ENCODE data around the gene RNF217.
A peak's percentile ranks its signal among the peaks of the same experiment; 100 is the strongest.

Gene RNF217

GRCh38 chr6:125009578-125009977 lies 47.3 kb downstream of the RNF217 start:
- Histone ChIP-seq H3K9ac (no peak overlapping the region), H3K9me3 (no peaks in the 10 kb centered on the region; the same call in 1 of the 2 replicates), H3K36me3 (no peaks in the 10 kb centered on the region), H3K4me1 (no peaks in the 10 kb centered on the region), H4K20me1 (no peaks in the 10 kb centered on the region), H3K4me3 (no peak overlapping the region), H3K27ac (no peak overlapping the region), H3K27me3 (no peaks in the 10 kb centered on the region), H3K4me2 (no peak overlapping the region)
- TF ChIP-seq Cebpa-rat (IDR thresholded peaks at IDR 0.05) = no peak

DNA sequence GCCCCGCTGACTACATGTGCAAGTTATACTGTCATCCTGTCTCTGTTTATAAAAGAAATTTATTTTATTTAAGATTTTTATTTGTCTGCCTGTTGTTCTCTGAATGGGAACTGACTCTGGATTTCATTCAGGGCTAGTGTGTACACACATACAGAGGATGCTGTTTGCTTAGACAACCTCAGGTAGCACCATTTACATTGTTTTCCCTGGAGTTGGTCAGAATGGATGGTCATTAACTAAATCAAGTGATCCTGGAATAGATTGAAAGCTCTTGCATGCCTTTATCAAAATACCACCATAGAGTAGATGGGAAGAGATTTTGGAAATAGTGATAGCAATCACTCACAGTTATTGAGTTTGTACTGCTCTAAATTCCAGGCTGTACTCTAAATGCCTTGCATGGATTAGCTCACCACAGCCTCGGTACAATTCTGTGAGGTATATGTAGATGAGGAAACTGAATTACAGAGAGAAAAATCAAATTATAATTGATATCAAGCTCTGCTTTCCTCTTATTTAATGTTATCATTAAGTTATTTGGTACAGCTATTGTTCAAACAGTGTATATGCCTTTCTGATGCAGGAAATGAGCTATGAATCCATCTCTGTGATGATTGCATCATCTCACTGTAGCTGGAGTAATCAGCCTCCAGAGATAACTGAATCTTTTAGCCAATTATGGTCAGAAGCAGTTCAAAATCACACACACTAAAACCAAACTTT lies 51.9 kb downstream of the RNF217 start:
- H3K36me3 ChIP-seq = no peaks in the 10 kb centered on the region
- peak; percentile 55; the same call in 1 of the 2 replicates for TF ChIP-seq Cebpa-rat (IDR thresholded peaks at IDR 0.05)
- no peaks in the 10 kb centered on the region for H3K4me1 ChIP-seq
- no peak overlapping the region for H3K4me3 ChIP-seq
- H3K27ac ChIP-seq = no peak overlapping the region
- no peak overlapping the region for H3K9ac ChIP-seq
- H3K9me3 ChIP-seq = no peaks in the 10 kb centered on the region
- no peak overlapping the region for H3K4me2 ChIP-seq
- H3K27me3 ChIP-seq = no peaks in the 10 kb centered on the region
- no peaks in the 10 kb centered on the region for H4K20me1 ChIP-seq

DNA sequence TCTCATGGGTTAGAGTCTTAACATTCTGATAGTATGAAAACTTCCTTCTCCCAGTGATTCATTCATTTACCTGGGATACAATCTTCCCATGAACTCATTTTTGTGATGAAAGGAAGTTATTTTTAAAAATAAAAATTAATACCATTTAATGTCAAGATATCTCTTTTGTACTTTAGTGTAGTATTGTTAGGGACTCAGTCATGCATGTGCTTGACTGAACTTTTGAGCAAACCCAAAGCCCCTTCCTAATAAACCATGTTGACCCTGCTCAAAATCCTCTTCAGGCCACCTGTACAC lies 52.4 kb downstream of the RNF217 start:
- no peak overlapping the region for H3K4me3 ChIP-seq
- TF ChIP-seq Cebpa-rat (IDR thresholded peaks at IDR 0.05) = no peak
- no peaks in the 10 kb centered on the region for H4K20me1 ChIP-seq
- no peak overlapping the region for H3K27ac ChIP-seq
- H3K36me3 ChIP-seq = no peaks in the 10 kb centered on the region
- H3K4me1 ChIP-seq = no peaks in the 10 kb centered on the region
- no peaks in the 10 kb centered on the region for H3K9me3 ChIP-seq
- H3K4me2 ChIP-seq = no peak overlapping the region
- H3K27me3 ChIP-seq = no peaks in the 10 kb centered on the region
- H3K9ac ChIP-seq = no peak overlapping the region

DNA sequence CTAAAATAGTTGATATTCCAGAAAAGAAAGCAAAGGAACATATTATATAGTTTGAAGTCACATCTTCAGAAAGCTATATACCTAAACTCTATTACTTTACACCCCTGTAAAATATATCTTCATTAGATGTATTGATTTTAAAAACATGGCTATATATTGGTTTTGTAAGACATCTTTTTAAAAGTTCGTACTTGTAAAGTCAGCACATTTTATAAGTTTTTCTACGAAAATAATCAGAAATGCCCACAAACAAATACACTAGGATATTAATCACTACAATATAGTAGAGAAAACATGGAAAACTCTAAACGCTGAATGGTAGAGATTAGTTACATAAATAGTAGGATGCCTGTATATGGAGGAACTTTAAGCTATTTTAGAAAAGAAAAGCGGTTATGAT lies 52.9 kb downstream of the RNF217 start:
- H3K9me3 ChIP-seq = no peaks in the 10 kb centered on the region
- TF ChIP-seq Cebpa-rat (IDR thresholded peaks at IDR 0.05) = no peak
- H3K27ac ChIP-seq = no peak overlapping the region
- no peaks in the 10 kb centered on the region for H3K36me3 ChIP-seq
- H3K4me2 ChIP-seq = no peak overlapping the region
- no peaks in the 10 kb centered on the region for H3K27me3 ChIP-seq
- no peaks in the 10 kb centered on the region for H3K4me1 ChIP-seq
- no peak overlapping the region for H3K9ac ChIP-seq
- H3K4me3 ChIP-seq = no peak overlapping the region
- H4K20me1 ChIP-seq = no peaks in the 10 kb centered on the region

- H3K9me3 ChIP-seq = no peaks in the 10 kb centered on the region
- no peaks in the 10 kb centered on the region for H3K27me3 ChIP-seq
- H3K4me2 ChIP-seq = no peak overlapping the region
- no peak overlapping the region for H3K9ac ChIP-seq
- no peak for TF ChIP-seq Cebpa-rat (IDR thresholded peaks at IDR 0.05)
- no peak overlapping the region for H3K27ac ChIP-seq
- H3K36me3 ChIP-seq = no peaks in the 10 kb centered on the region
- no peak overlapping the region for H3K4me3 ChIP-seq
- H4K20me1 ChIP-seq = no peaks in the 10 kb centered on the region
- H3K4me1 ChIP-seq = no peaks in the 10 kb centered on the region
Measured at GRCh38 chr6:125018136-125018535, 55.9 kb downstream of the RNF217 start.

DNA sequence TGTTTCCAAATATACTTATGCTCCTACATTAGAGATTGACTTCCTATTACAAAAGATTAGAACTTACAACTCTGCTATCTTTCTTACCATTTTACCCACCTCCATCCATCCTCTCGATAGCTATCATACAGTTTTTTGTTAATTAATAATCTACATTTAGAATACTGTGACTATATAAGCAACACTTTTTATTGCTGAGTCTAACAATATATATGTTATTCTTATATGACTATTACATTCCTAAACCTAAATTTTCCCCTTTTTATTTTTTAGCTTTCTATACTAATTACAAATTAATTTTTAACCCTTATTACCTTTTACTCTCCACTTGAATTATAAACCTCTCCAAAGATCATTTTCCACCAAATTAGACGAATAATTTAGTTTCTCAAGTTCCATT lies 57.0 kb downstream of the RNF217 start:
- Histone ChIP-seq H3K9me3 (no peaks in the 10 kb centered on the region), H3K4me2 (no peak overlapping the region), H4K20me1 (no peaks in the 10 kb centered on the region), H3K27ac (no peak overlapping the region), H3K36me3 (no peaks in the 10 kb centered on the region), H3K9ac (no peak overlapping the region), H3K27me3 (no peaks in the 10 kb centered on the region), H3K4me3 (no peak overlapping the region), H3K4me1 (no peaks in the 10 kb centered on the region)
- TF ChIP-seq Cebpa-rat (IDR thresholded peaks at IDR 0.05) = no peak

GRCh38 chr6:125019918-125020317 lies 57.7 kb downstream of the RNF217 start:
- no peaks in the 10 kb centered on the region for H3K9me3 ChIP-seq

DNA sequence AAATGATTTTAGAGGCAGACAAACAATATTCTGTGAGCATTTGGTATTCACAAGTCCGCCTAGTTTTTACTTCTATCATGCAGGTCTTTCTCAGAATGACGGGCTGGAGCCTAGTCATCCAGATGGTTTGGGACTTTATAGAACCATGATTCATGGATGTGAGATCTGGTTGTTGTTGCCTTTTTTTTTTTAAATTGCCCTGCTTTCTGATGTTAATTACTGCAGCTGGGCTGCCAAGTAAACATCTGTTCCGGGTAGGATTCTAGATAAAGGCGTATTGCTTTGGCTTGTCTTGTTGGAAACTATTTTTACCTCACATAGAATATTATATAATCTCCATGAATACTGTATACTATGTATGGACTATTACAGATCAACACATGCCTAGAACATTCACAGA lies 58.1 kb downstream of the RNF217 start:
- Histone ChIP-seq H3K27ac (no peak overlapping the region), H3K9me3 (no peaks in the 10 kb centered on the region), H3K27me3 (no peaks in the 10 kb centered on the region), H3K36me3 (no peaks in the 10 kb centered on the region), H3K9ac (no peak overlapping the region), H4K20me1 (no peaks in the 10 kb centered on the region), H3K4me1 (no peaks in the 10 kb centered on the region), H3K4me3 (no peak overlapping the region), H3K4me2 (no peak overlapping the region)
- no peak for TF ChIP-seq Cebpa-rat (IDR thresholded peaks at IDR 0.05)

More at GRCh38 chr6:125019918-125020317, 57.7 kb downstream of the RNF217 start:
- Histone ChIP-seq H4K20me1 (no peaks in the 10 kb centered on the region), H3K36me3 (no peaks in the 10 kb centered on the region), H3K27me3 (no peaks in the 10 kb centered on the region), H3K9ac (no peak overlapping the region), H3K4me1 (no peaks in the 10 kb centered on the region), H3K4me2 (no peak overlapping the region), H3K4me3 (no peak overlapping the region), H3K27ac (no peak overlapping the region)
- no peak for TF ChIP-seq Cebpa-rat (IDR thresholded peaks at IDR 0.05)

- Histone ChIP-seq H3K36me3 (no peaks in the 10 kb centered on the region), H3K4me2 (no peak overlapping the region)
- no peak for TF ChIP-seq Cebpa-rat (IDR thresholded peaks at IDR 0.05)
Measured at GRCh38 chr6:125022391-125022989, 60.3 kb downstream of the RNF217 start.

DNA sequence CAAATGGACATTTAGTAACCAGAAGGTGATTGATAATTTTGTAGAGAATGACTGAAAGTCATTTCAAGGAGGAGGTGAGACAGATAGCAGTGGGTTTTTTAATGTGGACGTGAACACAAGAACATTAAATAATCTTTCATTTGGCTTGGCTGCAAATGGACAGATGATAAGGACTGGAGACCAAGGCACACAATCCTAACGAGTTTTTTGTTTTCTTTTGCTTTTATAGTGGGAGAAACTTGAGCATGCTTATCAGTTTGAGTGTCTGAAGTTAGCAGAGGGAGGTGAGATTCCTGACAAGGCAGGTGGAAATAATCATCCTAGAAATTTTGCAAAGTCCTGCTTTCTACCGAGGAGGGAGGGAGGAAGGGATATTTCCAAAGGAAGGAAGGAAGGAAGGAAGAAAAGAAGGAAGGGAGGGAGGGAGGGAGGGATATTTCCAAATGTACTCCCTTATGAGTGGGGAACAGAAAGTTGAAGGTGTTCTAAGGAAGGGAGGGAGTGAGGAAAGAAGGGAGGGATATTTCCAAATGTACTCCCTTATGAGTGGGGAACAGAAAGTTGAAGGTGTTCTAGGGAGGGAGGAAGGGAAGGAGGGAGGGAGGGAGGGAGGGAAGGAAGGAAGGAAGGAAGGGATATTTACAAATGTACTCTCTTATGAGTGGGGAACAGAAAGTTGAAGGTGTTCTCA lies 63.1 kb downstream of the RNF217 start:
- H3K27me3 ChIP-seq = no peaks in the 10 kb centered on the region
- no peaks in the 10 kb centered on the region for H4K20me1 ChIP-seq
- H3K36me3 ChIP-seq = no peaks in the 10 kb centered on the region
- no peaks in the 10 kb centered on the region for H3K4me1 ChIP-seq
- no peak overlapping the region for H3K27ac ChIP-seq
- no peak overlapping the region for H3K9ac ChIP-seq
- no peaks in the 10 kb centered on the region for H3K9me3 ChIP-seq
- TF ChIP-seq Cebpa-rat (IDR thresholded peaks at IDR 0.05) = no peak
- H3K4me2 ChIP-seq = no peak overlapping the region
- H3K4me3 ChIP-seq = no peak overlapping the region

More at GRCh38 chr6:125022391-125022989, 60.3 kb downstream of the RNF217 start:
- Histone ChIP-seq H3K9ac (no peak overlapping the region), H3K27ac (no peak overlapping the region), H3K4me3 (no peak overlapping the region), H3K4me1 (no peaks in the 10 kb centered on the region), H3K27me3 (no peaks in the 10 kb centered on the region), H4K20me1 (no peaks in the 10 kb centered on the region), H3K9me3 (no peaks in the 10 kb centered on the region)

Measured in BLaER1 (cell line).